ENCODE results near the gene PLD2.
A peak's percentile ranks its signal among the peaks of the same experiment; 100 is the strongest.

PLD2 gene

GRCh38 chr17:4858068-4858881 is 51.3 kb downstream of the PLD2 start:
- no peaks in the 10 kb centered on the region for H3K27me3 Mint-ChIP-seq (ENCODE audit: low read depth, poor library complexity)
- peaks cover 60% of the 10 kb centered on the region for H3K4me1 Mint-ChIP-seq
- peak overlapping the region; percentile 75 for H3K27ac Mint-ChIP-seq
- DNase-seq: no peak
- H3K9me3 Mint-ChIP-seq: peaks cover 5% of the 10 kb centered on the region
- H3K4me3 Mint-ChIP-seq: peak overlapping the region; percentile 65
- TF ChIP-seq, protein P1, sequence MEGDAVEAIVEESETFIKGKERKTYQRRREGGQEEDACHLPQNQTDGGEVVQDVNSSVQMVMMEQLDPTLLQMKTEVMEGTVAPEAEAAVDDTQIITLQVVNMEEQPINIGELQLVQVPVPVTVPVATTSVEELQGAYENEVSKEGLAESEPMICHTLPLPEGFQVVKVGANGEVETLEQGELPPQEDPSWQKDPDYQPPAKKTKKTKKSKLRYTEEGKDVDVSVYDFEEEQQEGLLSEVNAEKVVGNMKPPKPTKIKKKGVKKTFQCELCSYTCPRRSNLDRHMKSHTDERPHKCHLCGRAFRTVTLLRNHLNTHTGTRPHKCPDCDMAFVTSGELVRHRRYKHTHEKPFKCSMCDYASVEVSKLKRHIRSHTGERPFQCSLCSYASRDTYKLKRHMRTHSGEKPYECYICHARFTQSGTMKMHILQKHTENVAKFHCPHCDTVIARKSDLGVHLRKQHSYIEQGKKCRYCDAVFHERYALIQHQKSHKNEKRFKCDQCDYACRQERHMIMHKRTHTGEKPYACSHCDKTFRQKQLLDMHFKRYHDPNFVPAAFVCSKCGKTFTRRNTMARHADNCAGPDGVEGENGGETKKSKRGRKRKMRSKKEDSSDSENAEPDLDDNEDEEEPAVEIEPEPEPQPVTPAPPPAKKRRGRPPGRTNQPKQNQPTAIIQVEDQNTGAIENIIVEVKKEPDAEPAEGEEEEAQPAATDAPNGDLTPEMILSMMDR (IDR thresholded peaks at IDR 0.05): no peak
- H3K36me3 Mint-ChIP-seq (ENCODE audit: low read depth): peaks cover 31% of the 10 kb centered on the region

- DNase-seq: no peak
- Mint-ChIP-seq H3K4me1 (peaks cover 57% of the 10 kb centered on the region), H3K36me3 (ENCODE audit: low read depth) (peaks cover 33% of the 10 kb centered on the region), H3K27me3 (ENCODE audit: low read depth, poor library complexity) (no peaks in the 10 kb centered on the region), H3K9me3 (peaks cover 5% of the 10 kb centered on the region), H3K27ac (peak overlapping the region; percentile 43), H3K4me3 (peak overlapping the region; percentile 65)
- TF ChIP-seq, protein P1 (IDR thresholded peaks at IDR 0.05): no peak
Observed at GRCh38 chr17:4858882-4859260, 51.9 kb downstream of the PLD2 start.

GRCh38 chr17:4859816-4860625 is 53.1 kb downstream of the PLD2 start:
- Mint-ChIP-seq H3K4me1 (peaks cover 47% of the 10 kb centered on the region), H3K4me3 (peak overlapping the region; percentile 2), H3K9me3 (no peaks in the 10 kb centered on the region), H3K27ac (peak overlapping the region; percentile 32), H3K27me3 (ENCODE audit: low read depth, poor library complexity) (no peaks in the 10 kb centered on the region), H3K36me3 (ENCODE audit: low read depth) (peaks cover 31% of the 10 kb centered on the region)
- TF ChIP-seq, protein P1 (IDR thresholded peaks at IDR 0.05): no peak
- no peak for DNase-seq

DNA sequence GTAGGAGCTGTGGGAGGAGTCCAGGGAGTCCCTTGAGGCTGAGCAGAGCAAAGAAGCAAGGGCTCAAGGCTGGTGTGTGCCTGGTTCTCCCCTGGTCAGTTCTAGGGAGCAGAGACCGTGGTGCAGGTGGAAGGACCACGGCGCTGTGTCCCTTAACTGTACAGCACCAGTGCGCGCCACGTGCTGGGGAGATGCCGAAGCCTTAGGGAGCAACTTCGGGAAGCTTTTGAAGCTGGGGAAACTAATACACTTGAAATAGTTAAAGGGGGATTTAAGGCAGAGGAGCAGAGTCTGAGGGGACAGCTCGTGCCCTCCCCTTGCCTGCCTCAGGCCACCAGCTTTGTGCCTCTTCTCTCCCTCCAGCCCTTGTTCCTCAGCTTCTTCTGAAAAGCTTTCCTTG is 53.7 kb downstream of the PLD2 start:
- H3K9me3 Mint-ChIP-seq: no peaks in the 10 kb centered on the region
- TF ChIP-seq, protein P1 (IDR thresholded peaks at IDR 0.05): no peak
- H3K4me1 Mint-ChIP-seq: peaks cover 47% of the 10 kb centered on the region
- no peak overlapping the region for H3K4me3 Mint-ChIP-seq
- no peak for DNase-seq
- no peaks in the 10 kb centered on the region for H3K27me3 Mint-ChIP-seq (ENCODE audit: low read depth, poor library complexity)
- peak overlapping the region; percentile 32 for H3K27ac Mint-ChIP-seq
- H3K36me3 Mint-ChIP-seq (ENCODE audit: low read depth): peaks cover 33% of the 10 kb centered on the region

- Mint-ChIP-seq H3K27me3 (ENCODE audit: low read depth, poor library complexity) (no peaks in the 10 kb centered on the region), H3K4me3 (no peak overlapping the region), H3K4me1 (peaks cover 44% of the 10 kb centered on the region), H3K9me3 (no peaks in the 10 kb centered on the region), H3K27ac (no peak overlapping the region), H3K36me3 (ENCODE audit: low read depth) (peaks cover 35% of the 10 kb centered on the region)
- no peak for DNase-seq
- TF ChIP-seq, protein P1 (IDR thresholded peaks at IDR 0.05): no peak
Observed at GRCh38 chr17:4861052-4861451, 54.1 kb downstream of the PLD2 start.

All from nephron progenitor cell (in vitro differentiated cells).